GM10248 (cell line): Measurements from ENCODE around the gene PCDH18.
"Not testable (repeated sequence)": the region's sequence is repeated elsewhere in the genome, so short reads cannot be mapped to it uniquely, and the experiment has no call there.

Experiments used
- CTCF ChIA-PET: fragments of 300-600 bp; sonication (Branson Sonifier 250); formaldehyde crosslinking; extraction: SDS; loops from one replicate; lab custom pipeline; 2021; ENCODE audit warnings: antibody characterized with exemption; lab: Yijun Ruan, JAX
- POLR2A ChIA-PET: fragments of 350-650 bp; sonication (Branson Sonifier 250); formaldehyde crosslinking; extraction: SDS; loops from one replicate; lab custom pipeline; 2020; ENCODE audit warnings: antibody characterized with exemption; lab: Yijun Ruan, JAX
- DNase-seq: peaks from one replicate; pipeline ENCODE4 v3.0.0; 2012; ENCODE audit errors: extremely low spot score
- TF ChIP-seq, protein P1 (sequence below): IDR thresholded peaks from 2 replicates; pipeline ENCODE4 v1.5.1; 2012; ENCODE audit warnings: mild to moderate bottlenecking, low read depth; ENCODE audit errors: extremely low read depth, missing control alignments, control extremely low read depth

Gene PCDH18

DNA sequence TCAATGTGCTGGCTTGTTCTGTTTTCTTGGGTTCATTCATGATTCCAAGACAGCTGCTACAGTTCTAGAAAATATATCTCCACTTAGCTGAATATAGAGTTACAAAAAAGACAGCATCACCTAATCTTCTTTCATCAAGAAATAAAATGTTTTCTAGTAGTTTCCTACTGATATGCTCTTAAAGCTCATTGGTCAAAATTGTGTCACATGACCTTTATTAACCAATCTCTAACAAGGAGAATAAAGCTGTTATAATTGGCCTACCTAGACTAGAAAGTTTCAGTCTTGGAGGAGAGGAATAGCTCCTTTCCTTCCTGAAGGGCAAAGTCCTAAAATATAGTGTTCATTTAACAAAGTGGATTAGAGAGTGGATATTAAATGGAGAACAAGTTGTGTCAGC, 8.1 kb upstream of the PCDH18 start:
- CTCF ChIA-PET = interaction anchor here (1.6 kb wide), 1 partner anchor 16 kb away, joined by 4 read pairs; no protein-coding TSS in a partner anchor
- DNase-seq = no peak
- POLR2A ChIA-PET = no interaction called here
- TF ChIP-seq, protein P1, sequence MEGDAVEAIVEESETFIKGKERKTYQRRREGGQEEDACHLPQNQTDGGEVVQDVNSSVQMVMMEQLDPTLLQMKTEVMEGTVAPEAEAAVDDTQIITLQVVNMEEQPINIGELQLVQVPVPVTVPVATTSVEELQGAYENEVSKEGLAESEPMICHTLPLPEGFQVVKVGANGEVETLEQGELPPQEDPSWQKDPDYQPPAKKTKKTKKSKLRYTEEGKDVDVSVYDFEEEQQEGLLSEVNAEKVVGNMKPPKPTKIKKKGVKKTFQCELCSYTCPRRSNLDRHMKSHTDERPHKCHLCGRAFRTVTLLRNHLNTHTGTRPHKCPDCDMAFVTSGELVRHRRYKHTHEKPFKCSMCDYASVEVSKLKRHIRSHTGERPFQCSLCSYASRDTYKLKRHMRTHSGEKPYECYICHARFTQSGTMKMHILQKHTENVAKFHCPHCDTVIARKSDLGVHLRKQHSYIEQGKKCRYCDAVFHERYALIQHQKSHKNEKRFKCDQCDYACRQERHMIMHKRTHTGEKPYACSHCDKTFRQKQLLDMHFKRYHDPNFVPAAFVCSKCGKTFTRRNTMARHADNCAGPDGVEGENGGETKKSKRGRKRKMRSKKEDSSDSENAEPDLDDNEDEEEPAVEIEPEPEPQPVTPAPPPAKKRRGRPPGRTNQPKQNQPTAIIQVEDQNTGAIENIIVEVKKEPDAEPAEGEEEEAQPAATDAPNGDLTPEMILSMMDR = no peak

DNA sequence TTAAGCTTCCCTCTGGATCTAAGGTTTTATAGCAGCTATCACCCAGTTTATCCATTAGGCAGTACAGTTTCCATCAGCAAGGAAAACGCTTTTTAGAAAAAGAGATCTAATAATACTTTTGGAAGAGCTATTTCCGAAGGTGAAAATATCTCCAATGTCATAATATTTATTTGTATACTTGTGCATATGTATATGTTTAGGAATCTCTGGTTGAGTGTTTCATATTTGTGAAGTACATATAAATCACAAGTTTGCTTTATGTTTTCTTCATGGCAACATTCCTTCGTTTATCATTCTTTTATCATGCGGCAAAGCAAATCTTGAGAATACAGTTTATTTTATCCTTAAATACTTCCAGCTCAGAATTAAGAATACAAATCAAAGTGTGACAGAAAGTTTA, 6.2 kb upstream of the PCDH18 start:
- no peak for DNase-seq
- CTCF ChIA-PET = no interaction called here
- POLR2A ChIA-PET = no interaction called here
- TF ChIP-seq, protein P1 = no peak

DNA sequence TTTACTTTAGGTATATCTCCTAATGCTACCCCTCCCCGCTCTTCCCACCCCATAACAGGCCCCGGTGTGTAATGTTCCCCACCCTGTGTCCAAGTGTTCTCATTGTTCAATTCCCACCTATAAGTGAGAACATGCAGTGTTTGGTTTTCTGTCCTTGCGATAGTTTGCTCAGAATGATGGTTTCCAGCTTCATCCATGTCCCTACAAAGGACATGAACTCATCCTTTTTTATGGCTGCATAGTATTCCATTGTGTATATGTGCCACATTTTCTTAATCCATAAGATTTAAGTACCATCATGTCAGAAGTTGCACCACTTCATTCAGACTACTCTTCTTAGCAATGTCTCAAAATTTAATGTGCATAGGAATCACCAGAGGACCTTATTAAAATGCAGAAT, 5.5 kb upstream of the PCDH18 start:
- DNase-seq, CTCF ChIA-PET, POLR2A ChIA-PET: not testable (repeated sequence)

DNA sequence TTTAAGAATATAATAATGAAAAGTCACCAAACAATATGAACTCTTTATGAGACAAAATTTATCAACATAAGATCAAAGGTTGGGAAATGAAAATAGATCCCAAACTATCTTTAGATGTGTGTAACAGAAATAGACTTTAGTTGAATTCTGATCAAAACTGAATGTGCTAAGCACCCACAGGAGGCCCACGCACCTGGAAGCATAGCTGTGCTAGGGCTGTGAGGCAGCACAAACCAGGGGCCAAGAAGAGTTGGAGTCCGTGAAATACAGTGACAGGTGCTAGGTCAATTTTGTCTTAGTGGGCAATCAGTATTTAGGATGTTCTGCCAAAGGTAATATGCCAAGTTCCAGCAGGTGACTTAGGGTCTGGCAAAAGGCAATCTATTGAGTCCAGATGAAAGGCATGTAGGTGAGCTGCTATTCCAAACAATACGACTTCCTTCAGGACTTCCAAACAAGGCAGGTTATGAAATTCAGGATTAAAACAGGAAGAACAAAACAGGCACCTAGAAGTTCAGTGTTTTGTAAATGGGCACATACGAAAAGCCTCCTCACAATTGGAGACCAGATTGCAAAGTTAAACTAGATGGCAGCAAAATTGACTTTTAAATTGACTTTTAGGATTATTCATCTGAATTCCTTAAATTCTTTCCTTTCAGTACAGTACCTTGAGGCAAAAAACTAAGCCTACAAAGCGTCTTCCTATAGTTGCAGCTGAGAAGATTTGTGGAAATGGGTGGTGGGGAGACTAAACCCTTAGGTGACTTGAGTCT, 4.7 kb upstream of the PCDH18 start:
- TF ChIP-seq, protein P1 = no peak
- CTCF ChIA-PET = no interaction called here
- DNase-seq = no peak
- POLR2A ChIA-PET = no interaction called here

DNA sequence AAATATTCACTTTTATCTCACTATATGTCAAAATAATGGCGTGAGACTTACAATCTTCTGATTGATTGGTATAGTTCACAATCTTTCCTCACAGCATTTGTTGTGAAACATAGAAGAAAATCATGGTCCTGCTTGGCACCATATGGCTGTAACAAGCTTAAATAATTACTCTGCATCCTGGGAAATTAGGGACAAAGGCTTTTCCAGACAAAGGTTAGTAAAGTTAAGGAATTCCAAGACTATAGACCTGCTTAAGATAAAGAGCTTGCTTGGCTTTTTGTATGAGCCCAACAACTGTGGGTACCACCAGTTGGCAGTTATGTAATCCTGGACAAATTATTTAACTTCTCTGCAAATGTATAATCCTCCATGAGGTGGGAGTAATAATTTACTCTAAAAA, 3.4 kb upstream of the PCDH18 start:
- TF ChIP-seq, protein P1 = no peak
- DNase-seq = no peak
- ChIA-PET POLR2A (no interaction called here), CTCF (no interaction called here)

DNA sequence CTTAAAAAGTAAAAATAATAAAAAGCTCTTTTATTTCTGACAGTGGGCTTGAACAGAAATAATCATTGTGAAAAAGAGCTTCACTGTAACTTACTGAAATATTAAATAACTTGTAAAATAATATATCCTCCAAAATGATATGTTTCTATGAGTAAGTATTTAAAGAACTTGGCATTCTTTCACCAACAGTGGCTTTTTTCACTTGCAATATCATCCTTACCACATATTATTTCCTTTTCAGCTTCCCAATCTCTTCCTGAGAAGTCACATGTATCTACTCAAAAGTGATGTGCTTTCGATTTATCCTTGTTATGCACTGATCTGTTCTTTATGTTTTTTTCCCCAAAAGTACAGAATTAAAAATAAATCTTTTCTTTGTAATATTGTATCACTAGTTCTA, 2.2 kb upstream of the PCDH18 start:
- POLR2A ChIA-PET = no interaction called here
- no peak for DNase-seq
- TF ChIP-seq, protein P1 = no peak
- CTCF ChIA-PET = interaction anchor here (1.4 kb wide), 1 partner anchor 12 kb away, joined by 4 read pairs; no protein-coding TSS in a partner anchor

DNA sequence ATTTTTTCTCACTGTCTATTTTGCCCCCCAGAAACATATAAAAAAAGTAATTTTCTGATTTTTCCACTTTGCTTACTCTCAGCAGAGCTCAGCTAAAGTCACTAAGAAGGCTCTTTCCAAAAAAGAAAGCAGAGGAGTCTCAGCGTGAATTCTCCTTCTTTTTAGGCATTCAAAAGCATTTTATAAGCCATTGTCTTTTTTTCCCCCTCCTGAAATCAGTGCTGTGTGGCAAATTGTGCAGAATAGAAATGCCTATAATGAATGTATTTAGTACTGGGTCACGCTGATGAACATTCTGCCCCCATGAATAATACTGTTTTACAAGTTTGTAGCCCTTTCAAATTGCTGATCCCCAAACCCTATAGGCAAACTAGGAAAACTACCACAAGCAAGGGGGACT, 1.6 kb upstream of the PCDH18 start:
- POLR2A ChIA-PET = no interaction called here
- CTCF ChIA-PET = interaction anchor here (1.4 kb wide), 1 partner anchor 12 kb away, joined by 4 read pairs; no protein-coding TSS in a partner anchor
- no peak for DNase-seq
- TF ChIP-seq, protein P1 = no peak
